Thyroid gland (tissue), 4 donors: Measurements from ENCODE around the gene NR3C2.

Source experiments
- CTCF ChIP-seq, 6 experiments: fragments of 200-600 bp in 3 of 6; fragments of 450-650 bp in 3 of 6; sonication (generic) in 3 of 6; IDR thresholded peaks; one replicate each; pipeline ENCODE4 v1.5.1; 2016 to 2019; ENCODE audit warnings: antibody characterized with exemption in 6 of 6, mild to moderate bottlenecking in 2 of 6, inconsistent platforms in 1 of 6, moderate library complexity in 1 of 6
- POLR2A ChIP-seq, 2 donors: fragments of 450-650 bp; IDR thresholded peaks; one replicate each; pipeline ENCODE4 v1.6.1; 2017; ENCODE audit warnings: antibody characterized with exemption in 2 of 2, mild to moderate bottlenecking in 2 of 2, moderate library complexity in 1 of 2

DNA sequence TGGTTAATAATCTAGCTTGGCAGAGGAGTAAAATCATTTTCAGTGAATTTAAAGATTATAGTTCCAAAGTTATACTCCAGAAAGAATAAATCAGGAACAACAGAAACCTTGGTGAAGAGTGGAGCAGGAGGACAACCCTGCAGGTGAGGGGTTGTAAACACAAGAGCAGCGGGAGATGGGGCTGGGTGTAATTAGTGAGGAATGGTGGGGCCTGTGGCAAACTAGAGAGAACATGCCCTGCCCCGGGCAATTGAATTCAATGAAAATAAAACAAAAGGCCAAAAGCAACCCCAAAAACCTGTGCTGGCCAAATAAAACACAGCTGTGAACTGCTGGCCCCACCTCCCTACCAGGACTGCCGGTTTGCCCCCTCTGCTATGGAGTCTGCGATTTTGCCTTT is 325.2 kb downstream of the NR3C2 start:
- no peak for TF ChIP-seq CTCF (IDR thresholded peaks at IDR 0.05)
- TF ChIP-seq POLR2A (IDR thresholded peaks at IDR 0.05), result no peak
